Measurements from ENCODE around the gene POLD2. TPM values are rescaled to one million over a fixed set of nuclear protein-coding genes. Genes with fewer than 3 reads are reported as not detected.

The POLD2 gene
- total and polyA plus RNA-seq, 2 of the 8 experiments (the other 6 are each of a cell fraction or from before 2014, with no cell fraction given), result 148 to 214 TPM

DNA sequence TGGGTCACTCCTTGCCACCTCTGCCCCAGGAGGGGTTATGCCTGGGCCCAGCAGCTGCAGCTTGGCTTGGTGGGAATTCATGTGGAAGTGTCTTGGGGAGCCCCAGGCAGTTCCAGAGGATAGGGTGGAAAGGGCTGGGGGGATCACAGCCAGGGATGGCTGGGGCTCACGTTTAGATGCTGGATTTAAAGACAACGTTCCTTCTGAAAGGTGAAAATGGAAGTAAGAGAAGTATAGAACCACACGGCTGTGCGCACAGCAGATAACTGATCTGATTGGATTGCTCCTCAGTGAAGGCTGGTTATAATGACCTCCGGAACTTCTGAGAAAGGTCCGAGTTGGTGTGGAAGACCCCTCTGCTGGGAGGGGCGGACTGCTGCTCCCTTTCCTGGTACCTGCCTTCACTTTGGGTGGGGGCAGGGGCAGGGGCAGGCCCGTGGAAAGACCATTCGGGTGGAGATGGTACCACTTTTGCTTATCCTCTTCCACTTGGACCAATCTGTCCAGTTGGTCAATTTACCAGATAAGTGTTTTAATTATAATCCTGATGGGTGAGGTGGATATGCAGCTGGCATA, 25.7 kb upstream of the POLD2 start:
- no peak overlapping the region for H3K18ac ChIP-seq (ENCODE audit: extremely low read depth, low read length)
- no peak overlapping the region for H2BK12ac ChIP-seq (ENCODE audit: low read depth, low read length)
- H3K9me3 ChIP-seq (ENCODE audit: insufficient read depth in 2 of 2, low read depth in 1 of 2, low read length in 1 of 2), result no peaks in the 10 kb centered on the region
- H2BK5ac ChIP-seq (ENCODE audit: low read depth, low read length), result no peak overlapping the region
- H3K56ac ChIP-seq (replicated peaks; ENCODE audit: insufficient read length, low read depth, low read length), result no peak overlapping the region
- H3K4ac ChIP-seq (replicated peaks; ENCODE audit: insufficient read length, low read depth, low read length), result no peak overlapping the region
- no peak overlapping the region for H2AK5ac ChIP-seq (ENCODE audit: low read depth, low read length)
- H3K4me3 ChIP-seq (ENCODE audit: extremely low read depth in 1 of 4, insufficient read depth in 2 of 4, low read depth in 3 of 4, low read length in 4 of 4), result no peak overlapping the region
- no peak overlapping the region for H3K9ac ChIP-seq (replicated peaks in 1 of 4; ENCODE audit: extremely low read depth in 1 of 4, low read depth in 3 of 4, low read length in 3 of 4)
- peaks cover 13 to 24% (median 20%) of the 10 kb centered on the region in 4 experiments for H3K27me3 ChIP-seq (replicated peaks in 1 of 4; ENCODE audit: control insufficient read depth in 3 of 4, extremely low read depth in 1 of 4, insufficient read depth in 3 of 4, low read length in 3 of 4)
- H4K5ac ChIP-seq (ENCODE audit: insufficient read length, low read depth, low read length), result no peak overlapping the region
- POLR2A ChIA-PET (ENCODE audit: partially characterized antibody), result interaction anchor here (1.8 kb wide), 1 partner anchor 16 kb away, joined by 6 read pairs; no protein-coding TSS in a partner anchor
- no peaks in the 10 kb centered on the region for H3K36me3 ChIP-seq (ENCODE audit: control insufficient read depth in 2 of 4, insufficient read depth in 4 of 4, low read length in 3 of 4)
- no peak for FAIRE-seq
- no peaks in the 10 kb centered on the region for H4K20me1 ChIP-seq (replicated peaks in 1 of 2; ENCODE audit: control insufficient read depth in 1 of 2, insufficient read depth in 2 of 2, low read length in 2 of 2)
- H3K23me2 ChIP-seq (ENCODE audit: low read depth, low read length), result peaks cover 8% of the 10 kb centered on the region; the same call in 1 of the 2 replicates
- WGBS, 2 experiments (ENCODE audit: extremely low coverage in 1 of 2, insufficient coverage in 1 of 2, insufficient read length in 1 of 2, insufficient replicate concordance in 2 of 2, low coverage in 1 of 2, low lambda C conversion rate in 2 of 2, missing lambda C conversion rate in 1 of 2), result 83% methylated on average over 9 of the region's 9 CpGs; no CpG with 5 or more reads in 1 of the 2 experiments
- CTCF ChIA-PET (ENCODE audit: partially characterized antibody), result interaction anchor here (1.4 to 3.1 kb wide), 3 partner anchors 11 to 47 kb away, joined by 4 to 21 read pairs (median 16); no protein-coding TSS in a partner anchor
- no peak overlapping the region for H4K91ac ChIP-seq (replicated peaks; ENCODE audit: insufficient read length, low read length)
- H3K79me2 ChIP-seq (ENCODE audit: control insufficient read depth in 1 of 2, insufficient read depth in 2 of 2, low read length in 2 of 2), result no peaks in the 10 kb centered on the region
- no peaks in the 10 kb centered on the region for H3K79me1 ChIP-seq (ENCODE audit: low read depth, low read length)
- no peak overlapping the region for H3K27ac ChIP-seq (ENCODE audit: low read depth, low read length)
- no peak overlapping the region for H3K4me2 ChIP-seq (ENCODE audit: insufficient read depth in 1 of 2, low read depth in 2 of 2, low read length in 2 of 2)
- H4K8ac ChIP-seq (ENCODE audit: extremely low read depth, insufficient read depth, low read length), result no peak overlapping the region
- DNase-seq (ENCODE audit: low read depth in 1 of 2, low spot score in 2 of 2), result no peak
- H2AFZ ChIP-seq (ENCODE audit: low read length), result no peak overlapping the region
- no peak overlapping the region for H3K14ac ChIP-seq (ENCODE audit: insufficient read length)
- no peak overlapping the region for H2BK20ac ChIP-seq (ENCODE audit: low read length)
- no peak overlapping the region for H3K23ac ChIP-seq (ENCODE audit: insufficient read length)
- H3K4me1 ChIP-seq (replicated peaks in 1 of 4; ENCODE audit: control insufficient read depth in 3 of 4, insufficient read depth in 4 of 4, low read length in 3 of 4), result peaks cover 0 to 20% (median 8%) of the 10 kb centered on the region in 4 experiments; a peak in 4 of 7 replicates
- H2BK15ac ChIP-seq (ENCODE audit: low read length), result no peak overlapping the region
- no peak overlapping the region for H2BK120ac ChIP-seq (replicated peaks; ENCODE audit: low read depth, low read length)
- TF ChIP-seq RNF2 (IDR thresholded peaks at IDR 0.05; ENCODE audit: borderline replicate concordance, low read depth, low read length, missing control alignments, poor library complexity, severe bottlenecking) (no peak), POLR2AphosphoS5 (IDR thresholded peaks at IDR 0.05; ENCODE audit: low read depth, low read length) (no peak), EP300 (IDR thresholded peaks at IDR 0.05; ENCODE audit: borderline replicate concordance in 1 of 2, low read depth in 2 of 2, low read length in 2 of 2) (no peak), SP2 (IDR thresholded peaks at IDR 0.05; ENCODE audit: low read length) (no peak), BACH1 (IDR thresholded peaks at IDR 0.05; ENCODE audit: low read length) (no peak), SP4 (IDR thresholded peaks at IDR 0.05; ENCODE audit: low read length) (no peak), BCL11A (IDR thresholded peaks at IDR 0.05; ENCODE audit: low read depth in 2 of 2, low read length in 2 of 2) (no peak), KDM4A (IDR thresholded peaks at IDR 0.05; ENCODE audit: low read depth, low read length, severe bottlenecking) (no peak), KDM5A (IDR thresholded peaks at IDR 0.05; ENCODE audit: low read length) (no peak), YY1 (IDR thresholded peaks at IDR 0.05; ENCODE audit: low read depth, low read length) (no peak), SIX5 (IDR thresholded peaks at IDR 0.05; ENCODE audit: low read depth, low read length) (no peak), RXRA (IDR thresholded peaks at IDR 0.05; ENCODE audit: insufficient read depth, low read depth, low read length) (no peak)
- TF ChIP-seq, protein P1, sequence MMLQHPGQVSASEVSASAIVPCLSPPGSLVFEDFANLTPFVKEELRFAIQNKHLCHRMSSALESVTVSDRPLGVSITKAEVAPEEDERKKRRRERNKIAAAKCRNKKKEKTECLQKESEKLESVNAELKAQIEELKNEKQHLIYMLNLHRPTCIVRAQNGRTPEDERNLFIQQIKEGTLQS (IDR thresholded peaks at IDR 0.05; ENCODE audit: insufficient read depth, low read depth, low read length), result no peak

Measured in H1 (cell line).